CD4-positive, alpha-beta T cell treated with Interferon gamma for 1 hour (primary cell): ENCODE data around the gene FAM234B.
A peak's percentile ranks its signal among the peaks of the same experiment; 100 is the strongest.

Source experiments
- DNase-seq: peaks from one replicate; pipeline ENCODE4 v3.0.0-alpha.2; 2020

FAM234B gene

GRCh38 chr12:13094367-13094766 lies 50.2 kb downstream of the FAM234B start:
- DNase-seq, result peak; percentile 26

DNA sequence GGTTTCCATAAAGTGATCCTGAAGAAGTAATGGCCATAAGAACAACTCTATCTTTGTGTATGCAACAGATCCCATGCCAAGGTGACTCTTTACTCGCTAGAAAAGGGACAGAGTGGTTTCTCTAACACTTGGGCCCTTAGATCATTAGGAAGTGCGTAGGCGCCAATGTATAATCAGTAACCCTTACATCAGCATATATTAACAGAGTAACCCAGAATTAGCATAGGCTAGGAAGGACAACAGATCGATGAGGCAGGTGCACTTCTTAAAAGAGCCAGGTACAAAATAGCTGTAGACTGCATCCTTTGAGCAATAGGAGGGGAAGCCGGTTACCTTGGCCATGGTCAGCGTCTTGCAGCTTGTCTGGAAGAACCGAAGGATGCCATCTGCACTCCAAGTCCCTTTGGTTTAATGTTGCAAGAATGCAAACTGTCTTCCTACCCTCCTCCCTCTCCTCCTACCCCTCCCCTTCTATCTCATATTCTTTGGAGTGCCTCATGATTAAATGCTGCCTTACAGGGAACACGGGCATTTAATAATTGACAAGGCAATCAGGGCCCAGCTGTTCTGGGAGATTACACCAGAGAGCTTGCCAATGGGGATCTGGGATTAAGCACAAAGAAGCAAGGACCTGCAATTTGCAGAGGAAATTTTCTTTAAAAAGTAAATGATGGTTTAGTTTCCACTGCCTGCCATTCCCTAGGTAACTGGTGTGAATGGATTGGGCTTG lies 51.2 kb downstream of the FAM234B start:
- DNase-seq, result no peak

GRCh38 chr12:13097491-13098011 lies 53.4 kb downstream of the FAM234B start:
- no peak for DNase-seq

DNA sequence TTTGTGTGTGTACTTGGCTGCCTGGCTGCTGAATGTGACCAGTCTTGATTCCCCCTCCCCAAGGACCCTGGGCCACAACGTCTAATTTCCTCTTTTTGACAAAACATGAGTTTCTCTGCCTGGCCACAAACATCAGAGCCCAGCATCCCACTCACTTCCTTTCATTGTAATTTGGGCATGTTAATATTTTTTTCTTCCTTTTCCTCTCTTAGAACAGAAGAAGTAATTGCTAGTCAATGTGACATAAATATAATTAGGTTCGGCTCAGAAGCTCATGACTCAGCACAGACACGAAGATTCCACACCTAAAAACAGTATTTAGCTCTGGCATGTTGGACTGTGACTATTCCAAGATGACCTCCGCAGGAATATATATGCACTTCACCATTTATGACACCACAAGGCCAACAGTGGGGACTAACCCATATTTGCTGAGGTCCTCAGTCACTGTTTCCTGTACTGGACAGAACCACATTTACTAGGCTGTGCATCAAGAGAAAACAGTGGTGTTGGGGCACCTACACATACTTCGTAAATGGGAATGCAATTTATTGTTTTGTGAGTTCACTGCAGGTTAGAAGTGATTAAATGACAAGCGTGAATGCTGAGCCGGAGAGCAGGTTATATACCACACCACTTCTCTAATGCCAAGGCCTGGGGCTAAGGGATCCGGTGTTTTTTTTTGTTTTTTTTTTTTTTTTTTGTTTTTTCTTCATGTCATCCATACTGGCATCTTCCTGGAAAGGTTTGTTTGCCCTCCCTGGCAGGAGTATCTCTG lies 55.1 kb downstream of the FAM234B start:
- peak; percentile 59 for DNase-seq

DNA sequence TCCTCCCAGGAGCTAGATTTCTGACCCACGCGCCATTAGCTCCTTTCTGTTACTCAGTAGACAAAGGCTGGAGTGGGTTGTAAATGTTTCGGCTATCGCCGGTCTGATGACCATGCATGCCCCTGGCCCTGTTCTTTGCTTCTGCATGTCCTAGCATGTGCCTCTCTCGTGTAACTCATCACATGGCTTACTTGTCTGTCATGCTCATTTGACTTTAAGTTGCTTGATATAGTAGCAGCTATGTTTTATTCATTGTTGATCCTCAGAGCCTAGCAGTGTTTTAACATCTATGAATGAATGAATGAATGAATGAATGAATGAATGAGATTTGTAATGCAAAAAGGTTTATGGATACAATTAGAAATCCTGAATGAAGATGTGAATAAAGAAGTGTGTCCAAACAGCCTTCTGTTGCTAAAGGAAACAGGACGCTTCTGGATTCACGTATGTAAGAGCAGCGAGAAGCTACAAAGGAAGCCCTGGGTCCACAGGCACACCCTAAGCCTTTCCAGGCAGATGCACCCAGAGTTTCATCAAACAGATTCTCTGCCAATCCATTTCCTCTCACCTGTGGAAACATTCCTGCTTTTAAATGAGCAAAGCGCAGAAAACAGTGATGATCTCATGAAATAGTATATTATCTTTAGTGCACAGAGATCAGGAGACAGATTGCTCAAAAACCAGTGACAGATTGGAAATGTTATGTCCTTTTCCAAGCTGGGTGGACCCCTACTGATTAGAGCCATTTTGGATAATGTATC lies 55.8 kb downstream of the FAM234B start:
- no peak for DNase-seq

DNA sequence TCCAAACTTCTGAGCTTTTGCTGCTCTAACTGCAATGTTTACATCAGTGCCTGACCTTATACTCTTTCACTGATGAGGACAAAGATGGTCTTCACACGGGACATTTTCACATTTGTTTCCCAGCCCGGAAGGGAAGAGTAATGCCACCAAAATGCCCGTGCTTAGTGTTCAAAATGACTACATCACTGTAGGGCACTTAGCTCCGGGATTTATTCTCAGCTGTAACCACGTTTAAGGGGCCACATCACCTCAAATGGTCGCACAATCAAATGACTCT lies 56.4 kb downstream of the FAM234B start:
- DNase-seq, result no peak

DNA sequence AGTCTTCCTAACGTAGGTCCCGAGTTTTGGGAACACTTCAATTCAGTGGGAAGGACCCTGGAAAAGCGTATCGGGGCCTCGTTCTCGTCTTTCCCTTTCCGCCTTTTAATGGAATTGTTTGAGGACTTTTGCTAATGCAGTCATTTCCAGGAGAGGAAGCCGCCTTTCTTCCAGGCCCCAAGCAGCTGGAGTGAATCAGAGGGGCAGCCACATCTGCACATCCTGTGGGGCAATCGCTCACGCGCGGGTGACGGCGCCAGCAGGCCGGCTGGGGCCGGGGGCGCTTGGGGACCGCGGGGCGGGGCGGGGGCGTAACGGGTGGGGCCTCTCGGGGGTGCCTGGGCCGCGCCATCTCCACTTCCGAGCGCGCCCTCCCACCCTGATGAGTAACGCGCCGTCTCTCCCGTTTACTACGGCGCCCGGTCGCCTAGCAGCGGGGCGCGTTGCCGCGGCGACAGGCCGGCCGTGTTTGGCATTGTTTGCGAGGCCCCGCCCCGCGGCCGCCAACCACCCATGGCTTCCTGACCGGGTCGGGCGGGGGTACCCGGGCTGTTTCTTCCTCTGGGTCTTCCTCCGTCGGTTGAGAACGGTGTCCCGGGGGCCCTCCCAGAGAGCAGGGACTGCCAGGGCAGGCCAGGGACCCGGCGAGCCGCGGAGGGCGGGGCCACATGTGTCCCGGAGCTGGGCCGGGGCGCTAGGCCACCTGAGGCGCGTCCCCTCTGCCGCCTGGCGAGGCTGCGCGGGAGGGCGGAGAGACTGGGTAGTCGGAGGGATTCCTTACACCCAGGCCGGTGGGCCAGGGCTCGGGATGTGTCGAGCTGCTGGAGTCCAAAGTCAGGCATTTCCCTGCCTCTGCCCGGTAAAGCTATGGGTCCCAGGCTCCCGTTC lies 56.9 kb downstream of the FAM234B start:
- peak; percentile 98 for DNase-seq

GRCh38 chr12:13101821-13102375 lies 57.7 kb downstream of the FAM234B start:
- DNase-seq, result peak; percentile 28

DNA sequence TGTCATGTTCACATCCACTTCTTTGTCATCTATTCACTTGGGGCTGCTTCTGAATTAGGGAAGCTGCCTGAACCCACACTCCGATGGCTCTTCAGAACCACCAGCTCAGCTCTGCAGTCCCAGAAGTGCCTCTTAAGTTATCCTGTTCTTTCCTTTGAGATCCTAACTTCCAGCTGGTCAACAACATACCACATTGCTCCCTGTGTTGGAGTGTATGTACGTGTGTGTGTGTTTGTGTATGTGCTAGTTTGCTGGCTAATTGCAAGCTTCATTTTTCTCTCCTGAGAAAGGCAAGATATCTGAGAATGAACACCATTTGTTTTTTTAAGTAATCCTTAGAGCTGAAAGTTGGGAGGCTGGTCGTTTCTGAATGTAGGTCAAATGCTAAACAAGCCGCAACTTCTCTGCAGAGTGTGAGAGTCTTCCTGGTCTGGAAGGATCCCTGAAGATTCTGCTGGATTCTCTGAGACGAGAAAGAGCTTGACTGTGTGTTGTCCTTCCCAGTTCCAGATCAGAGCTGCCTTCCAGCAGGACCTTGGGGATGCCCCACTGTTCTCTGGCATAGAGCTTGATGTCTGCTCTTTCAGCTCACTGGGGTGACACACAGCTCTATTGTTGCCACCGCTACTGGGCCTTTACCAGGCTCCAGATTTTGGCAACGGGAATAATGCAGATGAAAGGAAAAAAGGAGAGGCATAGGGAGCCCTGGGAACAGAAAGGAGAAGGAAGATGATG lies 58.4 kb downstream of the FAM234B start:
- no peak for DNase-seq

GRCh38 chr12:13103391-13104033 lies 59.3 kb downstream of the FAM234B start, which contains the start of gene GSG1:
TSS of gene GSG1 (minus strand) at chr12:13103667. CDS start at chr12:13103512, 155 bp downstream.
- no peak for DNase-seq

- DNase-seq, result no peak
These were observed 60.2 kb downstream of the FAM234B start for GRCh38 chr12:13104409-13104808.

- no peak for DNase-seq
These were observed 61.6 kb downstream of the FAM234B start for GRCh38 chr12:13105781-13106180.

GRCh38 chr12:13106666-13107065 lies 62.5 kb downstream of the FAM234B start:
- no peak for DNase-seq

- no peak for DNase-seq
These were observed 68.8 kb downstream of the FAM234B start for GRCh38 chr12:13112968-13113367.

DNA sequence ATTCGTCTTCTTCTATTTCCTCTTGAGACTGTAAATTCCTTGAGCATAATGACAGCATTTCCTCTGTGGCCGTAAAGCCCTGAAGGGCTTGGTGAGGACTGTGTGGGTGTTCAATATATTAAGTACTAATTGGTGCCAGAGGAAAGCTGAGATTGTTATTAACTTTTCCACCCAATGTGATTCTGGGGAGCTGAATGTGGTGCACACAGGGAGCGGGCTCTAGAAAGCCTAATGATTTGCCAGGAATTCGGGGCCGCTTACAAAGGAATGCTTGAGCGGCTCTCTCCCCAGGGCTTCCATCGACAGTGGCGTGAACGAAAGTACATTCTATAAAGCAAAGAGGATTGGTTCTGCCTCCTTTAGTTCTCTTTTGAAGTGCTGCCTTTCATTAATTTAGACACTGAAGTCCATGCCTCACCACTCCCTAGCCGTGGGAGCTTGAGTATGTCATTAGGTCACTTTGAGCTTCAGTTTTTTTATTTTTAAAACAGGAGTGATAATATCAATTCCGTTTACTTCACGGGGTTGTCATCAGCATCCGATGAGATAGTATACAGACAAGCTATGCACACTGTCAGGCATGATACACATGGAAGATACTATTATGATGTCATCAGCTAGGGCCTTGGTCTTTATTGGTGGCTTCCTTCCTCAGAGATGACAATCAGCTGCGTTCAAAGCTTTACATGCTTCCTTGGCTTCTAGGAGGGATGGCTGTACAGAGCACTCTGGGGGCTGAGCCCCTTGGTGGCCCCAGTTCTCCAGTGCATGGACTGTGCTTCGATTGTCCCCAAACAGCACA lies 70.3 kb downstream of the FAM234B start:
- DNase-seq, result no peak

GRCh38 chr12:13116259-13116658 lies 72.1 kb downstream of the FAM234B start:
- no peak for DNase-seq

- DNase-seq, result no peak
These were observed 72.8 kb downstream of the FAM234B start for GRCh38 chr12:13117029-13117428.

- DNase-seq, result no peak
These were observed 75.6 kb downstream of the FAM234B start for GRCh38 chr12:13119826-13120225.

GRCh38 chr12:13120413-13120812 lies 76.2 kb downstream of the FAM234B start:
- no peak for DNase-seq

- no peak for DNase-seq
These were observed 77.4 kb downstream of the FAM234B start for GRCh38 chr12:13121568-13121967.
